Activated CD4-positive, alpha-beta T cell treated with anti-CD3 and anti-CD28 coated beads, Interleukin-10, Interleukin-2, amounts not matched to agents 100 ng/mL and 50 ng/mL, durations not matched to agents 16 hours and 8 hours (primary cell): ENCODE results near the gene LRRC4B.
A peak's percentile ranks its signal among the peaks of the same experiment; 100 is the strongest.
"Not testable (repeated sequence)": the region's sequence is repeated elsewhere in the genome, so short reads cannot be mapped to it uniquely, and the experiment has no call there.

Experiments used
- DNase-seq: peaks from one replicate; pipeline ENCODE4 v3.0.0-alpha.2; 2020

LRRC4B gene

GRCh38 chr19:50567882-50568727 is at the start of gene LRRC4B:
TSS of gene LRRC4B (minus strand) at chr19:50568435. CDS start at chr19:50548838, 19,597 bp downstream.
- DNase-seq: no peak

GRCh38 chr19:50612504-50613404 is 44.5 kb upstream of the LRRC4B start:
- not testable (repeated sequence) for DNase-seq

GRCh38 chr19:50607874-50608785 is 39.9 kb upstream of the LRRC4B start:
- peak; percentile 93 for DNase-seq

GRCh38 chr19:50607388-50607787 is 39.2 kb upstream of the LRRC4B start:
- DNase-seq: no peak

GRCh38 chr19:50606059-50606836 is 38.0 kb upstream of the LRRC4B start:
- not testable (repeated sequence) for DNase-seq

GRCh38 chr19:50604264-50605073 is 36.2 kb upstream of the LRRC4B start:
- not testable (repeated sequence) for DNase-seq

- no peak for DNase-seq
Measured at GRCh38 chr19:50602935-50603334, 34.7 kb upstream of the LRRC4B start.

- no peak for DNase-seq
Measured at GRCh38 chr19:50602496-50602895, 34.3 kb upstream of the LRRC4B start.

GRCh38 chr19:50602089-50602422 is 33.8 kb upstream of the LRRC4B start:
- no peak for DNase-seq

GRCh38 chr19:50601407-50602088 is 33.3 kb upstream of the LRRC4B start:
- no peak for DNase-seq

GRCh38 chr19:50599427-50599826 is 31.2 kb upstream of the LRRC4B start:
- DNase-seq: no peak

- no peak for DNase-seq
Measured at GRCh38 chr19:50590191-50590590, 22.0 kb upstream of the LRRC4B start.

- not testable (repeated sequence) for DNase-seq
Measured at GRCh38 chr19:50581795-50582660, 13.8 kb upstream of the LRRC4B start.

GRCh38 chr19:50580970-50581634 is 12.9 kb upstream of the LRRC4B start:
- no peak for DNase-seq

- no peak for DNase-seq
Measured at GRCh38 chr19:50580240-50580639, 12.0 kb upstream of the LRRC4B start.

- DNase-seq: not testable (repeated sequence)
Measured at GRCh38 chr19:50576769-50577168, 8.5 kb upstream of the LRRC4B start.

GRCh38 chr19:50573741-50574461 is 5.7 kb upstream of the LRRC4B start:
- DNase-seq: no peak

GRCh38 chr19:50570997-50571396 is 2.8 kb upstream of the LRRC4B start:
- DNase-seq: no peak
